ENCODE data around the gene EPHA3.

DNA sequence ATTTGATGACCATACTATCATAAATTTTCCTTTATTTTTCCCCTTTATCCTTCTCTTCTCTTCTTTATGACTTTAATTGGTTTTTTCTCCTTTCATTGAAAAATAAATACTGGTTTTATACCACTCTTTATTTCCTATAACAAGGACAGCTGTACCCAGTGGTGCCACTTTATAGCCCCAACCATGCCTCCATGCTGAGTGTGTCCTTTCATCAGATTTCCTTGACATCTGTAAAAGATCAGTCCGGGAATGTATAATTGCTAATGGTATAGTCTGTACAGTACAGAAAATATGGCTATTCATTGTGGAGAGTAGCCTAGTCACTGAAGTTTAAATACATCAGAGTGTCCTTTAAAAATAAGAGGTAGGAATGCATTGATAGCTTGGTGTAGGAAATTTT lies 74.6 kb downstream of the EPHA3 start:
- TF ChIP-seq POLR2A (IDR thresholded peaks at IDR 0.05; ENCODE audit: low read length) (no peak), GATA1 (IDR thresholded peaks at IDR 0.05; ENCODE audit: low read depth, low read length) (no peak)

Measured in erythroblast (primary cell).